Ovary (tissue), 3 donors: Measurements from ENCODE around the gene EIF3I.

Source experiments
- EP300 ChIP-seq: sonication (generic); formaldehyde crosslinking; IDR thresholded peaks from one replicate; pipeline ENCODE4 v1.6.1; 2017; ENCODE audit warnings: antibody characterized with exemption
- POLR2A ChIP-seq: fragments of 450-650 bp; IDR thresholded peaks from one replicate; pipeline ENCODE4 v1.6.1; 2017; ENCODE audit warnings: antibody characterized with exemption, mild to moderate bottlenecking, moderate library complexity
- TF ChIP-seq, protein P1 (sequence below), 3 donors: fragments of 450-650 bp in 2 of 3; fragments of 200-600 bp in 1 of 3; IDR thresholded peaks; one replicate each; pipeline versions ENCODE4 v1.5.1 to v1.8.0; 2016 to 2022; ENCODE audit warnings: antibody characterized with exemption in 3 of 3, mild to moderate bottlenecking in 1 of 3
- donor health status: DM: no; HTN: no; CAD: no.

DNA sequence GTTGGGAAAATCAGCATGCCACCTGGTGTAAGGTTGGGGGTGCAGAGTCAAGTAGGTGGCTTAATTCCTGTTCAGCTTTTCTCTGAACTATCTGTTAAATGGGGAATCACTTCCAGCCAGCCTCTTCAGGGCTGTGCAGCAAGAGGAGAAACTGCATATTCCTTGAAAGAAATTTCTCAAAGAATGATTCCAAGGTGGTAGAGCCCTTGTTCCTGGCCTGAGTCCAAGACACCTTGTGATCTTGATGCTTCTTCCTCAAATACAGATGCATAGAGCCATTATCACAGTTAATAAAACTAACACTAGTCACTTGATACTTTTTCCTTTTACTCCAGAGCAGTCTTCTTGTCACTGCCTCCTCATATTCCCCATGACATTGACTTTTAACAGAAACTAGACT is 37.6 kb upstream of the EIF3I start:
- no peak for TF ChIP-seq EP300
- TF ChIP-seq, protein P1, sequence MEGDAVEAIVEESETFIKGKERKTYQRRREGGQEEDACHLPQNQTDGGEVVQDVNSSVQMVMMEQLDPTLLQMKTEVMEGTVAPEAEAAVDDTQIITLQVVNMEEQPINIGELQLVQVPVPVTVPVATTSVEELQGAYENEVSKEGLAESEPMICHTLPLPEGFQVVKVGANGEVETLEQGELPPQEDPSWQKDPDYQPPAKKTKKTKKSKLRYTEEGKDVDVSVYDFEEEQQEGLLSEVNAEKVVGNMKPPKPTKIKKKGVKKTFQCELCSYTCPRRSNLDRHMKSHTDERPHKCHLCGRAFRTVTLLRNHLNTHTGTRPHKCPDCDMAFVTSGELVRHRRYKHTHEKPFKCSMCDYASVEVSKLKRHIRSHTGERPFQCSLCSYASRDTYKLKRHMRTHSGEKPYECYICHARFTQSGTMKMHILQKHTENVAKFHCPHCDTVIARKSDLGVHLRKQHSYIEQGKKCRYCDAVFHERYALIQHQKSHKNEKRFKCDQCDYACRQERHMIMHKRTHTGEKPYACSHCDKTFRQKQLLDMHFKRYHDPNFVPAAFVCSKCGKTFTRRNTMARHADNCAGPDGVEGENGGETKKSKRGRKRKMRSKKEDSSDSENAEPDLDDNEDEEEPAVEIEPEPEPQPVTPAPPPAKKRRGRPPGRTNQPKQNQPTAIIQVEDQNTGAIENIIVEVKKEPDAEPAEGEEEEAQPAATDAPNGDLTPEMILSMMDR (IDR thresholded peaks at IDR 0.05): no peak
- TF ChIP-seq POLR2A: no peak
